ENCODE data around the gene NEMP1.

DNA sequence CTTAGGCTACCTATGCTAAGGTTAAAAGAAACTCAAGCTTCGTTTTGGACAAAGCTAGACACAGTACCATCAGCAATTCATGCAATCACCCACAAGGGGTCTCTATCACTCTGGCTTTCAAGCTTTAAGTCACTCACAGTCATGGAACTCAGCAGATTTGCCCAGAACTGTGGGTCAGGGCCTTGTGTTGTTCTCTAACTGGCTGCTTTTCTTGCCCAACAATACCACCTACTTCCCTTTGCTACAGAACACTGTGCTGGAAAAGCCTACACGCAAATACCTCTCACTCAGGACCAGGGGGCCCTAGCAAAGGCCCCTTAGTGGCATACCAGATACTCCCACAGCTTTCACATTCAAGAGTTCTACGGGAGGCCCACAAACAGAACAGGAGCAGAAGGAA, 9.1 kb downstream of the NEMP1 start:
- TF ChIP-seq GATA2 (IDR thresholded peaks at IDR 0.05; ENCODE audit: low read depth, low read length) (no peak), GATA3 (IDR thresholded peaks at IDR 0.05; ENCODE audit: low read depth, low read length) (no peak)
